ENCODE measurements around the gene CFAP141. TPM values are rescaled to one million over a fixed set of nuclear protein-coding genes. Genes with fewer than 3 reads are reported as not detected.

CFAP141 gene
- total RNA-seq, 4 donors from 2014 or later = not detected

DNA sequence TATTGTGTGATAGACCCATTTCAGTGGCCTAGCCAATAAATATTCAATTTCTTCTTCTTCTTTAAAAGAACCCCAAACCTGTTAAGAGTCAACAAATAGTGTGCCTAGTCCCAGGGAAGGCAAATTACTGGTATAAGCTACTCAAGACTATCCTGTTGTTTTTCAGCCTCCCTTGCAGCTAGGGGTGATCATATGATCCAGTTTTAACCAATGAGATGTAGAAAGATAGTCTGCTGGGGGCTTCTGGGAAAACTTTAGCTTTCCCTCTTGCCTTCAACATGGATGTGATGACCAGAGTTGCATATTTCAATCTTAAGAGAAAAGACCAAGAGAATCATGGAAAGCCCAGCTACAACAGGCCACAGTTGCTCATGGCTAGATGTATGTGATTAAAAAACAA, 46.6 kb downstream of the CFAP141 start:
- intact Hi-C loops (cut with DNase I; ENCODE audit: low total_unique reads) = no loop called here
- DNase-seq (ENCODE audit: low spot score in 2 of 2) = no peak
- no peak for TF ChIP-seq POLR2A (IDR thresholded peaks at IDR 0.05)
- TF ChIP-seq, protein P1, sequence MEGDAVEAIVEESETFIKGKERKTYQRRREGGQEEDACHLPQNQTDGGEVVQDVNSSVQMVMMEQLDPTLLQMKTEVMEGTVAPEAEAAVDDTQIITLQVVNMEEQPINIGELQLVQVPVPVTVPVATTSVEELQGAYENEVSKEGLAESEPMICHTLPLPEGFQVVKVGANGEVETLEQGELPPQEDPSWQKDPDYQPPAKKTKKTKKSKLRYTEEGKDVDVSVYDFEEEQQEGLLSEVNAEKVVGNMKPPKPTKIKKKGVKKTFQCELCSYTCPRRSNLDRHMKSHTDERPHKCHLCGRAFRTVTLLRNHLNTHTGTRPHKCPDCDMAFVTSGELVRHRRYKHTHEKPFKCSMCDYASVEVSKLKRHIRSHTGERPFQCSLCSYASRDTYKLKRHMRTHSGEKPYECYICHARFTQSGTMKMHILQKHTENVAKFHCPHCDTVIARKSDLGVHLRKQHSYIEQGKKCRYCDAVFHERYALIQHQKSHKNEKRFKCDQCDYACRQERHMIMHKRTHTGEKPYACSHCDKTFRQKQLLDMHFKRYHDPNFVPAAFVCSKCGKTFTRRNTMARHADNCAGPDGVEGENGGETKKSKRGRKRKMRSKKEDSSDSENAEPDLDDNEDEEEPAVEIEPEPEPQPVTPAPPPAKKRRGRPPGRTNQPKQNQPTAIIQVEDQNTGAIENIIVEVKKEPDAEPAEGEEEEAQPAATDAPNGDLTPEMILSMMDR (IDR thresholded peaks at IDR 0.05) = no peak
- H3K4me3 ChIP-seq (ENCODE audit: low read depth, poor library complexity, severe bottlenecking) = no peak overlapping the region

DNA sequence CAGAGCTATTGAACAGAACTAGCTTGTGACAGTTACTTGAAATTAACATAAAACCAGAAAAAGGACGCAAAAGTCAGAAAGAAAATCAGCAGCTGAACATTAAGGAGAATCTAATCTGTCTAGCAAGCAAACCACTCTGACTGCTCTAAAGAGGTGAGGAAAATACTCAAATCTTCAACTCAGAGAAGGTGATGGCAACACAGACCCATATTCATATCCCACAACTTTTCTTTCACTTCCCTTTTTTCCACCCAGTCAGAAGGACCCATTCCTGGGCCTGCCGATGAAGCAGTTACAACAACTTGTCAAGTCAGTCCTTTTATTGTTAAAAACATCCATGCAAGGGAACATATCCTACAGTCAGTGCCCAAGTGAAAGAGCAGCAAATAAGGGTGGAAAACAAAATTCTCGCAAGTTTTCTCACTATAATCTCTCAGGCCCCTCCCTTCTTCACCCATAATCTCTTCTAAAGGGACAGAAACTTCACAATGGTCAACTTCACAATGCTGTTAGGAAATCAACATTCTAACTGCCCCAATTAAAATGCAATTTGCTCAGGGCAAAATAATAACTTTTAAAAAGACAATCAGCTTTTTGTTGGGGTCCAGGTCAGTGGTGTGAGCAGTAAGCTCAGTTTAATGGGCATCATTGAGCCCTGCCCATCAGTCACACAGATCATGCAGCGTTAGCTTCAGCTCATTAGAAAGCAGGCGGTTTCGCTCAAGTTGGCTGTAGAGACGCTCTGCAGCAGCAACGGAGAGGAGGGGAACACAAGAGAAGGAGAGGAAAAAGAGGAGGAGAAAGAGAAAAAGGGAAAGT, 47.6 kb downstream of the CFAP141 start:
- no peak overlapping the region for H3K4me3 ChIP-seq (ENCODE audit: low read depth, poor library complexity, severe bottlenecking)
- intact Hi-C loops (cut with DNase I; ENCODE audit: low total_unique reads) = no loop called here
- TF ChIP-seq, protein P1 (IDR thresholded peaks at IDR 0.05) = no peak
- TF ChIP-seq POLR2A (IDR thresholded peaks at IDR 0.05) = no peak
- no peak for DNase-seq (ENCODE audit: low spot score in 2 of 2)
- WGBS, 2 donors = 82 to 89% methylated on average over 8 of the region's 8 CpGs

DNA sequence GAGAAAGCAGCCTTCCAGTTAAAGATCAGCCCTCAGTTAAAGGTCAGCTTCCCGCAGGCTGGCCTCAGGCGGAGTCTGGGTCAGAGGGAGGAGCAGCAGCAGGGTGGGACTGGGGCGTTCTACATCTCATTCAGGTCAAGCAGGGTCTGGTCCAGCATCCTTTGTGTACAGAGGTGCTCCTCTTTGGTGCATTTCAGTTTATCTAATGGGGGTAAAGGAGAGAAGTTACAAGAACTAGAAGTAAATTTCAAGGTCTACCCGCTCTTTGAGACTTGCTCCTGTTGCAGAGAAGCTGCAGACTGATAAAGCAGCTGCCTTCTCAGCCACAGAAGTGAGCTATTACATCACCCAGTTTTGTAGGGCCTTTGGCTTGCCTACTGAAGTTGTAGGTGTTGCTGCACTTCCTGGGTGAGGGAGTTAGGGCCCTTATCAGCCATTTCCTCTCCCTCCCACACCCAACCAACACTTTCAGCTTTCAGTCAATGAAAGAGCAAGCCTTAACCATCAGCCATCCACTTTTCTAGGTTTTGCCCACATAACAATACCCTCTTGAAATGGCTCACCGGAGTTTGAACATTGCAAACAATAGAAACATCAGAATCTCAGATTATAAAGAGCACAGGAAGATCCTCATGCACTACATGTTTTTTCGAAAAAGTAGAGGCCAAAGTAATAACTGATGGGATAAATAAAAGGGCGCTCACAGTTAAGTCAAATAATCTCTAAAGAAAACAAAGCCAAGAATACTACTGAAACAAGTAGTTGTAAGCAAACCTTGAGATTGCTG, 48.4 kb downstream of the CFAP141 start:
- WGBS, 2 donors = 73 to 74% methylated on average over 7 of the region's 7 CpGs
- TF ChIP-seq POLR2A (IDR thresholded peaks at IDR 0.05) = no peak
- TF ChIP-seq, protein P1 (IDR thresholded peaks at IDR 0.05) = no peak

DNA sequence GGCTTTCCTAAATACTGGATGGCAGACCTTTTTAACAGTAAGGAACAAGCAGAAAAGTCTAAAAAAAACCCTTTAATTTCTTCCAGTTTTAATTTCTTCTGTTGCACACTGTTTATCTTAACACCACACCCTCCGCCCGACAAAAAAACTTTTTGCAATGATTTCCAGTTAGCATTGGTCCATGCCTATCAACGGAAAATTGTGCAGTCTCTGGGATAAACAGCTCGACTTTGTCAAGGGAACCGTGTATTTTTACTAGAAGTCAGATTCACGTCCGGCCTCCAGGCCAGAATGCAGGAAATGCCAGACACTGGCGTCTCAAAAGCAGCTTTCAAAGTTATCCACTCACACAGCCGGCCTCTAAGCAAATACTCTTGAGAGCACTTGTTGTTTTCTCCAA, 50.9 kb downstream of the CFAP141 start:
- TF ChIP-seq, protein P1 (IDR thresholded peaks at IDR 0.05) = no peak
- no peak for TF ChIP-seq POLR2A (IDR thresholded peaks at IDR 0.05)
- WGBS, 2 donors = 50 to 55% methylated on average over 9 of the region's 9 CpGs
- H3K4me3 ChIP-seq (ENCODE audit: low read depth, poor library complexity, severe bottlenecking) = no peak overlapping the region
- no peak for DNase-seq (ENCODE audit: low spot score in 2 of 2)
- intact Hi-C loops (cut with DNase I; ENCODE audit: low total_unique reads) = no loop called here

More for the DNA sequence above, 48.4 kb downstream of the CFAP141 start:
- H3K4me3 ChIP-seq (ENCODE audit: low read depth, poor library complexity, severe bottlenecking) = no peak overlapping the region
- intact Hi-C loops (cut with DNase I; ENCODE audit: low total_unique reads) = no loop called here
- no peak for DNase-seq (ENCODE audit: low spot score in 2 of 2)

DNA sequence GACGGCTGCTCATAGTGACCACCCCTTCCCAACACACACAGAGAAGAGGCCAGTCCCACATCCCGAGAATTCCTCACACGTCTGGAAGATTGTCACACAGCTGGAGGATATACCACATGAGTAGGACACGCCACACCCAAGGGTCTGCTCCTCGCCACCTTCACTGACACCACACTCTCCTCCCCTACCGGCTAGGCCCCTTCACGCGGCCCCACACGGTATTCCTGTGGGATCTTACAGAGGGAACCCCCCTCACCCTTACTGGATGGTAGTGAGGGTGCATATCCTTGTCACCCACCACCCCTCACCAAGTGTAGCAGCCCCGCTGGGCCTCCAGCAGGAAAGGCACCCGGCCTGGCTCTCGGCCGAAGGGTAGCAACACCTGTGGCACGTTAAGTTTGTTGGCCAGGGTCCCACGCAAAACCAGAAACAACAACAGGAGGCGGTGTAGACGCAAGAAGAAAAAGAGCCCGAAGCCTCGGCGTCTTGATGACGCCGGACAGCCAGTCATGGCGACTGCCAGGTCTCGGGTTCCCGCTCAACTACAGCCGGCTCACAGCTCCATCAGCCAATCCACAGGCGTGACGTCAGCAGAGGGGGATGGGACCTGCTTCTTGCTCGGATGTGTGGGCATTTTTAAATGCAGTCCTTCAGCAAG, 51.5 kb downstream of the CFAP141 start, which contains the start of gene NUP210L:
NUP210L (minus strand) TSS at position 540 of the 658 bp plus-strand sequence.
- intact Hi-C loops (cut with DNase I; ENCODE audit: low total_unique reads) = no loop called here
- DNase-seq (ENCODE audit: low spot score in 2 of 2) = no peak
- 77 to 81% methylated on average over 29 of the region's 29 CpGs for WGBS, 2 donors
- TF ChIP-seq POLR2A (IDR thresholded peaks at IDR 0.05) = no peak
- TF ChIP-seq, protein P1 (IDR thresholded peaks at IDR 0.05) = no peak
- H3K4me3 ChIP-seq (ENCODE audit: low read depth, poor library complexity, severe bottlenecking) = no peak within 1 kb of the TSS

All from lower leg skin (tissue), 4 donors.